SU-DHL-6 (cell line): ENCODE results near the gene ZG16B.

Source experiments
- H2AFZ ChIP-seq: fragments of 200-600 bp; sonication (generic); 2 replicates; pipeline ENCODE4 v1.6.1; 2014; ENCODE audit warnings: low read depth, mild to moderate bottlenecking, moderate library complexity, mixed read lengths, antibody characterized with exemption, low read length; ENCODE audit not compliant: severe bottlenecking
- H3F3A ChIP-seq: fragments of 200-600 bp; shearing (Covaris generic); 2 replicates; pipeline ENCODE4 v1.6.0; 2016; ENCODE audit warnings: antibody characterized with exemption, mild to moderate bottlenecking; ENCODE audit not compliant: insufficient read depth
- H3K27ac ChIP-seq: fragments of 200-600 bp; sonication (generic); 2 replicates; pipeline ENCODE4 v1.5.1; 2016; ENCODE audit warnings: low read depth, mild to moderate bottlenecking, low read length, moderate library complexity, mixed read lengths
- H3K27me3 ChIP-seq: fragments of 200-600 bp; sonication (generic), shearing (Covaris generic); 2 replicates; pipeline ENCODE4 v1.6.0; 2014; ENCODE audit warnings: mild to moderate bottlenecking, low read length
- H3K36me3 ChIP-seq: fragments of 200-600 bp; sonication (generic); 2 replicates; pipeline ENCODE4 v1.6.1; 2014; ENCODE audit warnings: mild to moderate bottlenecking, low read length, mixed read lengths
- H3K4me2 ChIP-seq: fragments of 300-600, 200-600 bp; shearing (Covaris generic), sonication (generic); 2 replicates; pipeline ENCODE4 v1.6.0; 2014; ENCODE audit warnings: low read length, low read depth, mild to moderate bottlenecking; ENCODE audit not compliant: poor library complexity, severe bottlenecking
- H3K4me3 ChIP-seq: fragments of 200-600 bp; sonication (generic); 2 replicates; pipeline ENCODE4 v1.5.1; 2014; ENCODE audit warnings: antibody characterized with exemption, low read length, mild to moderate bottlenecking, mixed read lengths; ENCODE audit not compliant: insufficient read depth, poor library complexity, severe bottlenecking
- H3K79me2 ChIP-seq: fragments of 200-600 bp; sonication (generic); 2 replicates; pipeline ENCODE4 v1.6.1; 2014; ENCODE audit warnings: mild to moderate bottlenecking, low read length, moderate library complexity; ENCODE audit not compliant: insufficient read depth
- H3K9ac ChIP-seq: fragments of 200-600 bp; sonication (generic); 2 replicates; pipeline ENCODE4 v1.7.0; 2014; ENCODE audit warnings: mild to moderate bottlenecking, low read length
- H3K9me2 ChIP-seq: fragments of 200-600 bp; sonication (generic); replicated peaks from 2 replicates; pipeline ENCODE4 v1.6.1; 2014; ENCODE audit warnings: low read length; ENCODE audit not compliant: insufficient read depth
- H3K9me3 ChIP-seq: fragments of 200-600 bp; sonication (generic); 2 replicates; pipeline ENCODE4 v1.6.1; 2014; ENCODE audit warnings: low read length, mixed read lengths; ENCODE audit not compliant: insufficient read depth
- H4K20me1 ChIP-seq: fragments of 200-600 bp; sonication (generic); 2 replicates; pipeline ENCODE4 v1.6.1; 2014; ENCODE audit warnings: low read depth, mild to moderate bottlenecking, antibody characterized with exemption, low read length, moderate library complexity, mixed read lengths
- CTCF ChIP-seq: fragments of 200-600 bp; sonication (generic); IDR thresholded peaks from one replicate; pipeline ENCODE4 v1.5.1; 2017; ENCODE audit warnings: antibody characterized with exemption, mild to moderate bottlenecking, low read length, moderate library complexity; ENCODE audit not compliant: insufficient read depth, poor library complexity, severe bottlenecking
- EZH2phosphoT487 ChIP-seq: fragments of 200-600 bp; sonication (generic), shearing (Covaris generic); conservative IDR thresholded peaks from 2 replicates; pipeline ENCODE4 v1.6.1; 2018; ENCODE audit warnings: mild to moderate bottlenecking, antibody characterized with exemption, low read length, moderate library complexity, mixed read lengths

Gene ZG16B

GRCh38 chr16:2874032-2874911 lies 44.2 kb downstream of the ZG16B start:
- Histone ChIP-seq H3K4me2 (no peak overlapping the region), H3F3A (no peaks in the 10 kb centered on the region), H4K20me1 (no peaks in the 10 kb centered on the region), H3K36me3 (no peaks in the 10 kb centered on the region), H3K9ac (no peak overlapping the region), H3K4me3 (no peak overlapping the region), H3K27ac (no peak overlapping the region), H3K9me2 (no peaks in the 10 kb centered on the region), H3K9me3 (no peaks in the 10 kb centered on the region), H2AFZ (no peak overlapping the region), H3K79me2 (no peaks in the 10 kb centered on the region), H3K27me3 (no peaks in the 10 kb centered on the region)
- TF ChIP-seq EZH2phosphoT487 (no peak), CTCF (no peak)

GRCh38 chr16:2874912-2875362 lies 44.8 kb downstream of the ZG16B start:
- no peak overlapping the region for H3K4me2 ChIP-seq

GRCh38 chr16:2879854-2880508 lies 49.9 kb downstream of the ZG16B start:
- Histone ChIP-seq H3K9me3 (peaks cover 10% of the 10 kb centered on the region), H3K4me2 (no peak overlapping the region), H3K4me3 (no peak overlapping the region), H3K27me3 (no peaks in the 10 kb centered on the region), H3K9ac (no peak overlapping the region), H3F3A (no peaks in the 10 kb centered on the region), H2AFZ (no peak overlapping the region), H3K27ac (no peak overlapping the region), H3K79me2 (peaks cover 4% of the 10 kb centered on the region; the same call in 1 of the 2 replicates), H3K36me3 (no peaks in the 10 kb centered on the region), H4K20me1 (no peaks in the 10 kb centered on the region), H3K9me2 (no peaks in the 10 kb centered on the region)
- TF ChIP-seq CTCF: no peak
- TF ChIP-seq EZH2phosphoT487: no peak

More at GRCh38 chr16:2874912-2875362, 44.8 kb downstream of the ZG16B start:
- no peak overlapping the region for H2AFZ ChIP-seq
- no peaks in the 10 kb centered on the region for H3K36me3 ChIP-seq
- no peak overlapping the region for H3K4me3 ChIP-seq
- H3K9me2 ChIP-seq: no peaks in the 10 kb centered on the region
- H3K9ac ChIP-seq: no peak overlapping the region
- no peaks in the 10 kb centered on the region for H4K20me1 ChIP-seq
- H3F3A ChIP-seq: no peaks in the 10 kb centered on the region
- H3K27me3 ChIP-seq: no peaks in the 10 kb centered on the region
- H3K79me2 ChIP-seq: no peaks in the 10 kb centered on the region
- TF ChIP-seq CTCF: peak; percentile 81
- no peak for TF ChIP-seq EZH2phosphoT487
- H3K27ac ChIP-seq: no peak overlapping the region
- peaks cover 7% of the 10 kb centered on the region for H3K9me3 ChIP-seq
